Caco-2 (cell line): ENCODE results near the gene GLOD5. TPM values are rescaled to one million over a fixed set of nuclear protein-coding genes. Genes with fewer than 3 reads are reported as not detected.

Experiments used
- BruUV-seq: library from RNA; stranded (reverse); fragments of 400-500 nt; replicated peaks from 2 replicates; lab custom pipeline; 2021; lab: Mats Ljungman, UMichigan
- CTCF ChIA-PET: fragments of 300-600 bp; sonication (Branson Sonifier 250); formaldehyde crosslinking; loops from one replicate; lab custom pipeline; 2022; ENCODE audit warnings: antibody characterized with exemption; lab: Charles Lee
- POLR2A ChIA-PET: fragments of 300-600 bp; sonication (Branson Sonifier 250); formaldehyde crosslinking; loops from one replicate; lab custom pipeline; 2022; ENCODE audit warnings: antibody characterized with exemption; lab: Charles Lee
- DNase-seq, 2 experiments: peaks; one replicate each; pipeline versions ENCODE4 v3.0.0 to v3.0.0-alpha.2; 2020 to 2022
- H3K27me3 ChIP-seq: replicated peaks from 2 replicates; pipeline ENCODE4 v1.6.0; 2011; ENCODE audit warnings: low read length; ENCODE audit not compliant: control insufficient read depth, insufficient read depth
- H3K36me3 ChIP-seq: 2 replicates; pipeline ENCODE4 v1.5.1; 2011; ENCODE audit warnings: low read length; ENCODE audit not compliant: control insufficient read depth, insufficient read depth
- H3K4me1 ChIP-seq: fragments of 250-450 bp; sonication (Bioruptor Pico); 2 replicates; pipeline ENCODE4 v1.5.1; 2020; ENCODE audit warnings: mild to moderate bottlenecking
- H3K4me3 ChIP-seq: 2 replicates; pipeline ENCODE4 v1.5.1; 2011; ENCODE audit warnings: low read depth, mild to moderate bottlenecking, control low read depth, low read length
- H3K9me3 ChIP-seq: fragments of 250-450 bp; sonication (Bioruptor Pico); 2 replicates; pipeline ENCODE4 v1.5.1; 2020; ENCODE audit warnings: mild to moderate bottlenecking, moderate library complexity
- H3K27ac Mint-ChIP-seq: one replicate; pipeline ENCODE4 v1.8.0; 2022; ENCODE audit warnings: mixed read lengths; ENCODE audit not compliant: unreplicated experiment
- H3K27me3 Mint-ChIP-seq: one replicate; pipeline ENCODE4 v1.8.0; 2022; ENCODE audit warnings: mixed read lengths; ENCODE audit not compliant: insufficient read depth, unreplicated experiment
- H3K36me3 Mint-ChIP-seq: one replicate; pipeline ENCODE4 v1.8.0; 2022; ENCODE audit warnings: mild to moderate bottlenecking, mixed read lengths; ENCODE audit not compliant: insufficient read depth, unreplicated experiment
- H3K4me1 Mint-ChIP-seq: one replicate; pipeline ENCODE4 v1.8.0; 2022; ENCODE audit warnings: low read depth, mixed read lengths; ENCODE audit not compliant: unreplicated experiment
- H3K4me3 Mint-ChIP-seq: one replicate; pipeline ENCODE4 v1.8.0; 2022; ENCODE audit warnings: mild to moderate bottlenecking, moderate library complexity, mixed read lengths; ENCODE audit not compliant: unreplicated experiment
- H3K9me3 Mint-ChIP-seq: one replicate; pipeline ENCODE4 v1.8.0; 2022; ENCODE audit warnings: mixed read lengths; ENCODE audit not compliant: unreplicated experiment
- intact Hi-C: fragments of 100-400 bp; cut with micrococcal nuclease; formaldehyde crosslinking; loops from one replicate; pipeline ENCODE4 v1.10.0; 2022; ENCODE audit not compliant: unreplicated experiment
- total RNA-seq: library from RNA; stranded (reverse); gene quantifications from 2 replicates; pipeline ENCODE4 v1.2.3, GENCODE V29; 2022
- TF ChIP-seq, protein P1 (sequence below), 2 experiments: fragments of 200-600 bp in 1 of 2; IDR thresholded peaks; 1 replicate in 1 of 2; 2 replicates in 1 of 2; pipeline versions ENCODE4 v1.5.1 to v1.8.0; 2011 to 2022; ENCODE audit warnings: antibody characterized with exemption in 1 of 2, control low read depth in 1 of 2, inconsistent platforms in 1 of 2, low read depth in 1 of 2, low read length in 1 of 2, mild to moderate bottlenecking in 1 of 2, moderate library complexity in 1 of 2; ENCODE audit not compliant: insufficient read depth in 1 of 2, severe bottlenecking in 1 of 2, unreplicated experiment in 1 of 2

The GLOD5 gene
- total RNA-seq, 1 experiment from 2014 or later, result not detected

DNA sequence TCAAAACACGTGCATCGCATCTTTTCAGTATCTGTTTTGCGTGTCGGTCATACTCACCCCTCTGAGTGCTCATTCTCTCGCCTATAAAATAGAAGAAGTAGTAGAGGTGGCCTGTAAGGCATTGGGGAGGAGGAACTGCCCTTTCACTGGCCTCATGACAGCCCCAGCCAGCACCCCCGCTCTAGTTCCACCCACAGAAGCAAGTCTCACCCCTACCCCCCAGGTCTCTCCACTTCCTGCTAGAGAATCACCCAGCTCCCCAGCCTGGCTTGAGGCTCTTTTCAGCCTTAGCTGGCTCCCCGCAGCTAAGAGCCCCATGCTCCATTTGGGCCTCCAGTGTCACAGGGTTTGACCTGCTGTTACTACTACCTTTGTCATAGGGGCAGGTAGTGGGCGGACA, 52.1 kb downstream of the GLOD5 start:
- BruUV-seq, result no TSS peak
- Histone ChIP-seq H3K4me3 (no peak overlapping the region), H3K9me3 (no peaks in the 10 kb centered on the region), H3K27me3 (no peaks in the 10 kb centered on the region), H3K36me3 (no peaks in the 10 kb centered on the region), H3K4me1 (no peaks in the 10 kb centered on the region)
- Mint-ChIP-seq H3K36me3 (peaks cover 9% of the 10 kb centered on the region), H3K27ac (peak overlapping the region; percentile 55), H3K9me3 (no peaks in the 10 kb centered on the region), H3K4me3 (no peak overlapping the region), H3K27me3 (no peaks in the 10 kb centered on the region), H3K4me1 (no peaks in the 10 kb centered on the region)
- ChIA-PET CTCF (no interaction called here), POLR2A (no interaction called here)
- no peak for DNase-seq
- TF ChIP-seq, protein P1, sequence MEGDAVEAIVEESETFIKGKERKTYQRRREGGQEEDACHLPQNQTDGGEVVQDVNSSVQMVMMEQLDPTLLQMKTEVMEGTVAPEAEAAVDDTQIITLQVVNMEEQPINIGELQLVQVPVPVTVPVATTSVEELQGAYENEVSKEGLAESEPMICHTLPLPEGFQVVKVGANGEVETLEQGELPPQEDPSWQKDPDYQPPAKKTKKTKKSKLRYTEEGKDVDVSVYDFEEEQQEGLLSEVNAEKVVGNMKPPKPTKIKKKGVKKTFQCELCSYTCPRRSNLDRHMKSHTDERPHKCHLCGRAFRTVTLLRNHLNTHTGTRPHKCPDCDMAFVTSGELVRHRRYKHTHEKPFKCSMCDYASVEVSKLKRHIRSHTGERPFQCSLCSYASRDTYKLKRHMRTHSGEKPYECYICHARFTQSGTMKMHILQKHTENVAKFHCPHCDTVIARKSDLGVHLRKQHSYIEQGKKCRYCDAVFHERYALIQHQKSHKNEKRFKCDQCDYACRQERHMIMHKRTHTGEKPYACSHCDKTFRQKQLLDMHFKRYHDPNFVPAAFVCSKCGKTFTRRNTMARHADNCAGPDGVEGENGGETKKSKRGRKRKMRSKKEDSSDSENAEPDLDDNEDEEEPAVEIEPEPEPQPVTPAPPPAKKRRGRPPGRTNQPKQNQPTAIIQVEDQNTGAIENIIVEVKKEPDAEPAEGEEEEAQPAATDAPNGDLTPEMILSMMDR (IDR thresholded peaks at IDR 0.05; ENCODE audit: insufficient read depth in 1 of 2, low read depth in 1 of 2, low read length in 1 of 2, severe bottlenecking in 1 of 2, unreplicated experiment in 1 of 2), result no peak
- intact Hi-C loops, result no loop called here

DNA sequence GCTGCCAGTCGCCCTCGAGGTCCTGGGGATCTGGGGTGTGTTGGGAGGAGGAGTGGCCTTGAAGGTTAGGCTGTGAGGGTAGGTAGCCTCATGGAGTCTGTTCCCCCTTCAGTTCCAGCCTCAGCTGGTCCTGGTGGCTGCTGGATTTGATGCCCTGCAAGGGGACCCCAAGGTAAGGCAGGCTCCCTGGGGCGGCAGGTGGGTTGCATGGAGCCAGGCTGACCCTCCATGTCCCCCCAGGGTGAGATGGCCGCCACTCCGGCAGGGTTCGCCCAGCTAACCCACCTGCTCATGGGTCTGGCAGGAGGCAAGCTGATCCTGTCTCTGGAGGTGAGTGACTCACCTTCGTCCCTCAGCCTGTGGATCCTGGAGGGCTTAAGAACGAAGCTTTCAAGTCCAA, 53.2 kb downstream of the GLOD5 start:
- Histone ChIP-seq H3K27me3 (no peaks in the 10 kb centered on the region), H3K36me3 (no peaks in the 10 kb centered on the region), H3K4me1 (no peaks in the 10 kb centered on the region), H3K4me3 (no peak overlapping the region), H3K9me3 (no peaks in the 10 kb centered on the region)
- Mint-ChIP-seq H3K4me1 (no peaks in the 10 kb centered on the region), H3K27me3 (no peaks in the 10 kb centered on the region), H3K27ac (no peak overlapping the region), H3K4me3 (no peak overlapping the region), H3K9me3 (no peaks in the 10 kb centered on the region), H3K36me3 (peaks cover 11% of the 10 kb centered on the region)
- POLR2A ChIA-PET, result no interaction called here
- TF ChIP-seq, protein P1 (IDR thresholded peaks at IDR 0.05; ENCODE audit: insufficient read depth in 1 of 2, low read depth in 1 of 2, low read length in 1 of 2, severe bottlenecking in 1 of 2, unreplicated experiment in 1 of 2), result no peak
- BruUV-seq, result no TSS peak
- no peak for DNase-seq
- intact Hi-C loops, result no loop called here
- CTCF ChIA-PET, result no interaction called here

DNA sequence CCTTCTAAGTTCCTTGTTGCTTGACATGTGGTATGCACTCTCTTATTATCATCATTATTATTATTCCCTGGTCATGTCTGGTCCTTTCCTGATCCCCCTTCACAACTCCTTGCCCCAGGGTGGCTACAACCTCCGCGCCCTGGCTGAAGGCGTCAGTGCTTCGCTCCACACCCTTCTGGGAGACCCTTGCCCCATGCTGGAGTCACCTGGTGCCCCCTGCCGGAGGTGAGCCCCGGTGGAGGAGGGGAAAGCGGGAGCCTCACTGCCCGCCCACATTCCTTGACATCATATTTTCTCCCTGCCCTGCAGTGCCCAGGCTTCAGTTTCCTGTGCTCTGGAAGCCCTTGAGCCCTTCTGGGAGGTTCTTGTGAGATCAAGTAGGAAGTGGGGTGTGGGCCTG, 53.7 kb downstream of the GLOD5 start:
- Histone ChIP-seq H3K4me1 (no peaks in the 10 kb centered on the region), H3K36me3 (no peaks in the 10 kb centered on the region), H3K27me3 (no peaks in the 10 kb centered on the region), H3K4me3 (no peak overlapping the region), H3K9me3 (no peaks in the 10 kb centered on the region)
- Mint-ChIP-seq H3K27ac (no peak overlapping the region), H3K9me3 (no peaks in the 10 kb centered on the region), H3K27me3 (no peaks in the 10 kb centered on the region), H3K4me1 (no peaks in the 10 kb centered on the region), H3K4me3 (no peak overlapping the region), H3K36me3 (peaks cover 16% of the 10 kb centered on the region)
- no peak for DNase-seq
- no TSS peak for BruUV-seq
- intact Hi-C loops, result no loop called here
- CTCF ChIA-PET, result no interaction called here
- POLR2A ChIA-PET, result no interaction called here
- TF ChIP-seq, protein P1 (IDR thresholded peaks at IDR 0.05; ENCODE audit: insufficient read depth in 1 of 2, low read depth in 1 of 2, low read length in 1 of 2, severe bottlenecking in 1 of 2, unreplicated experiment in 1 of 2), result no peak
